Measurements from ENCODE around the gene EMB.
A peak's percentile ranks its signal among the peaks of the same experiment; 100 is the strongest.
"Not testable (repeated sequence)": the region's sequence is repeated elsewhere in the genome, so short reads cannot be mapped to it uniquely, and the experiment has no call there.

The EMB gene

DNA sequence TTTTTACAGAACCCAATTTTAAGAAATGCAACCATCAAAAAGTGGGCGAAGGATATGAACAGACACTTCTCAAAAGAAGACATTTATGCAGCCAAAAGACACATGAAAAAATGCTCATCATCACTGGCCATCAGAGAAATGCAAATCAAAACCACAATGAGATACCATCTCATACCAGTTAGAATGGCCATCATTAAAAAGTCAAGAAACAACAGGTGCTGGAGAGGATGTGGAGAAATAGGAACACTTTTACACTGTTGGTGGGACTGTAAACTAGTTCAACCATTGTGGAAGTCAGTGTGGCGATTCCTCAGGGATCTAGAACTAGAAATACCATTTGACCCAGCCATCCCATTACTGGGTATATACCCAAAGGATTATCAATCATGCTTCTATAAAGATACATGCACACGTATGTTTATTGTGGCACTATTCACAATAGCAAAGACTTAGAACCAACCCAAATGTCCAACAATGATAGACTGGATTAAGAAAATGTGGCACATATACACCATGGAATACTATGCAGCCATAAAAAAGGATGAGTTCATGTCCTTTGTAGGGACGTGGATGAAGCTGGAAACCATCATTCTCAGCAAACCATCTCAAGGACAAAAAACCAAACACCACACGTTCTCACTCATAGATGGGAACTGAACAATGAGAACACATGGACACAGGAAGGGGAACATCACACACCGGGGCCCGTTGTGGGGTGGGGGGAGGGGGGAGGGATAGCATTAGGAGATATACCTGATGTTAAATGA is 19.7 kb downstream of the EMB start:
- DNase-seq, result not testable (repeated sequence)

DNA sequence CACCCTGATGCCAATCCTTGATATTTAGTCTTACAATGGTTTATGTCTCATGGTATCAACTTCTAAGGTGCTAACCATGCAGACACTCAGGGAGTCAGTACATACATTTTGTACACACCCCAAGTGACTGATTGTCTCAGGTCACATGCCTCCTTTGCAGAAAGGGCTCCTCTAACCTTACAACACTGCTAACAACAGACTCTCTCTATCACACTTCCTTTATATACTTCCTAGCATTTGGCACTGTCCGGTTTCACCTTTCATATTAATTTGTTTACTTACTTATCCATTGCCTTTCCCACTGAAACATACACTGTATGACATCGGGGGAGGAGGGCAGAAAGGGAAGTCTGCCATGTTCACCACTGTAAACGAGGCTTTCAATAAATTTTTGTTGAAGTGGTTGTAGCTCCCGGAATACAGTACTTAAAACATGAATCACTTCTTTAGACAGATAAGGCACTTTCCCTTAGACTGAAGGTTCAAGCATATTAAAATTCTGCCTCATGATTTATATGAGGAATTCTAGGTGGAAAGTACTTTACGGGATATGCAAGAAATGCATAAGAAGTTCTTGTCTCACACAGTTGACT is 20.6 kb downstream of the EMB start:
- DNase-seq, result no peak

DNA sequence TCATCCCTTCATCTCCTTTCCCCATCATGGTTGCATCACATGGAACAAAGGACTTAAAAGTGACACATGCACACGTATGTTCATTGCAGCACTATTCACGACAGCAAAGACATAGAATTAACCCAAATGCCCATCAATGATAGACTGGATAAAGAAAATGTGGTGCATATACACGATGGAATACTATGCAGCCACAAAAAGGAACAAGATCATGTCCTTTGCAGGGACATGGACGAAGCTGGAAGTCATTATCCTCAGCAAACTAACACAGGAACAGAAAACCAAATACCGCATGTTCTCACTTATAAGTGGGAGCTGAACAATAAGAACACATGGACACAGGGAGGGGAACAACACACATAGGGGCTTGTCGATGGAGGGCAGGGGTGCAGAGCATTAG is 21.4 kb downstream of the EMB start:
- not testable (repeated sequence) for DNase-seq

DNA sequence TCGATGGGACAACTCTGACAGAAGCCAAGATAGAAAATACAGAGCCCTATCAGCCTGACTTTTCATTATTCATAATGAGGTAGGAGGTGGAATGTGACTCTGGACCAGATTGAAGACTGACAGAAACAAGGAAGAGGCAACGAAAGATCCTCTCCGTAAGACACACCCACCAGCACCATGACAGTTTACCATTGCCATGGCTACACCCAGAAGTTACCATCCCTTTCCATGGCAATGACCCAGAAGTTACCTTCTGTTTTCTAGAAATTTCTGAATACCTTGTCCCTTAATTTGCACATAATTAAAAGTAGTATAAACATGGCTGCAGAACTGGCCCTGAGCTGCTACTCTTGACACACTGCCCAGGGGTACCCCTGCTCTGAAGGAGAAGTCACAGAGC is 24.5 kb downstream of the EMB start:
- not testable (repeated sequence) for DNase-seq

DNA sequence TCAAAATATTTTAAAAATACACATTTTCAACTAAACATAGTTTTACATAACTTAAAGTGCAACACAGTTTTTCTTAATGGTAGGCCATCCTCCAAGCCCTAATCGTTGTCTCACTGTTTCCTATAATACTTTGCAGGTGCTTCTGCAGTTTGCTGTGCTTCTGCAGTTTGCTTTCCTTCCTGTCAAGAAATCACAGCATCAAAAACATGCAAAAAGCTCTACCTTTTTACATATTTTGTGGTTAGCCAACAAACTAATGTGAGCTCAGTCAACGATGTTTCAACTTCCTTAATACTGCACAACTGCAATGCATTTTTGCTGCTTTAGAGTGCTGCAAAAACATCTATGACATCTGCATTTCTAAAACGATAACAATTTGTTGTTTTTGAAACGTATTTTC is 25.2 kb downstream of the EMB start:
- no peak for DNase-seq

DNA sequence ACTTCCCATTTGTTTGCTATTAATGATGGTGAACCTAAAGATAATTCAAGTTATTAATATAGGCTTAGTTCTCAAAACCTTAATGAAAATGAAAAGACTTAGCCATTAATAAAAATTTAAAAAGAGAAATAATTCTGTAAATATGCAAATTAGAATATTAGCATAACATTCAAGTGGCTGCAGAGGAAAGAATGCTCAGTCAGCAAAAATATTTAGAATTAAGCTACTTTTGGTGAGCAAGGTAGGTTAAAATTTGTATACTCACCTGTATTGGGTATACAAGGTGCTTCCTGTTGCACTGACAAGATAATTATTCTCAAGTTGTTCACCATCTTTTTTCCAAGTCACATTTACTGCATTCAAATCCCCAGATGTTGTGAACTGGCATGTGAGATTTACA is 30.2 kb downstream of the EMB start:
- not testable (repeated sequence) for DNase-seq

DNA sequence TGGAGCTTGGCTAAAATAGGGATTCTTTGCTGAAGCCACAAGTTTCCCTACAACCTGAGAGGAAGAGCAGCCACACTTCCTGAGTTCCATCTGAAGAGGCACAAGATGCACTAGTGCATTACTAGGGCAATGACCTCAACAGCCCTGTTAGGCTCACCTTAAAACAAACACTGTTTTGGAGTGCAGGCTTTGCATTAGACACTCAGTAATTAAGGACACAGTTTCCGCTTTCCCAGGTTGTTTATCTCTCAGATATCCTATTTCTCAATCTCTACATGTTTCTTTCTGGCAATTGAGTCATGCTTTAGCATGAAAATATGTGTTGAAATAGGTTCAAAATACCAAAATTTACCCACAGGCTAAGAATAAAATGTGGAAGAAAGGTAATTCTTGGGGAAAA is 34.2 kb downstream of the EMB start:
- peak; percentile 2 for DNase-seq

DNA sequence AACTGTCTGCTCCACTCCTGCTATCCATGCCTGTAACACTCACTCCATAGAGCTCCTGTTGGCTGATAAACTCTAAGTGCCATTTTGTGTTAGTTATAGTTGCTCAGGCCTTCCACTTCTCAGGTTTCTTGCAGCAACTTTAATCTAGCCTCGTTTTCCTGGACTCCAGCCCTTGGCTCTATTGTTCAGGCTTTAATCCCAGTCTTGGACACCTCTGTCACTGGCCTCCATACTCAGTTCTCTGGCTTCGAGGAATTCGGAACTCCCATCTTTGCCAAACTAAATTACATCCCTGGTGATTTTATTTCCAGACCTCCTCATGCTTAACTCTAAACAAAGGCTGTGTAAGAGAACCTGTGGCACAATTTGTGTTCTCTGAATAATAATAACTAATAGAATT is 39.8 kb downstream of the EMB start:
- DNase-seq, result no peak

DNA sequence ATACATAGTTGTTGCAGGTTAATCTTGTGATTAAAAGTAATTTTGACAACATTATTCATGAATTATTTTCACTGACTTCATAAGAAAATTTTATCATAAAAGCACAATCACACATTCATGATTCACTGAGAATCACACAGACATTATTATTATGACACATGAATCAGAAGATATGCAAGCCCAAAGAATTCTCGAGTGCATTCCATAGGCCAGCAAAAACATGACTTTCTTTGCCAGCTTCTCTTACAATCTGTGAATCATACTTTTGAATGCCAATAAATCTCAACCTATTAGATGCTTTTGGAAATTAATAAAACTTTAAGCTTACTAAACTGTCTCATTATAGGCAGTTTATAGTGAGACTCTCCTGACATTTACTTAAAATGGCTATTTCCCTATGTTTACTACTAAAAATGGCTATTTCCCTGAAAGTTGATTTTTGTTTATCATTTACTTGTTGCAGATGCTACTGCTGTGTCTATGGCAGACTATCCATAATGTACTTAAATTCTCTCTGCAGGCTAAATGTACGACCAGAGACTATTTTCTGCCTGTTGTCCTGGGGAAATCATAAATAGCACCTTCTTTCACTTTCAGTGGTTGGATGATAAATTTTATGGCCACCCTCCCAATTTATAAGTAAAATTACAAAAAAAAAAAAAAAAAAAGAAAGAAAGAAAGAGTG is 47.0 kb downstream of the EMB start:
- DNase-seq, result not testable (repeated sequence)

DNA sequence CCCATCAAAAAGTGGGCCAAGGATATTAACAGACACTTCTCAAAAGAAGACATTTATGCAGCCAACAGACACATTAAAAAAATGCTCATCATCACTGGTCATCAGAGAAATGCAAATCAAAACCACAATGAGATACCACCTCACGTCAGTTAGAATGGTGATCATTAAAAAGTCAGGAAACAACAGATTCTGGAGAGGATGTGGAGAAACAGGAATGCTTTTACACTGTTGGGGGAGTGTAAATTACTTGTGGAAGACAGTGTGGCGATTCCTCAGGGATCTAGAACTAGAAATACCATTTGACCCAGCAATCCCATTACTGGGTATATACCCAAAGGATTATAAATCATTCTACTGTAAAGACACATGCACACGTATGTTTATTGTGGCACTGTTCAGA is 48.8 kb downstream of the EMB start:
- not testable (repeated sequence) for DNase-seq

DNA sequence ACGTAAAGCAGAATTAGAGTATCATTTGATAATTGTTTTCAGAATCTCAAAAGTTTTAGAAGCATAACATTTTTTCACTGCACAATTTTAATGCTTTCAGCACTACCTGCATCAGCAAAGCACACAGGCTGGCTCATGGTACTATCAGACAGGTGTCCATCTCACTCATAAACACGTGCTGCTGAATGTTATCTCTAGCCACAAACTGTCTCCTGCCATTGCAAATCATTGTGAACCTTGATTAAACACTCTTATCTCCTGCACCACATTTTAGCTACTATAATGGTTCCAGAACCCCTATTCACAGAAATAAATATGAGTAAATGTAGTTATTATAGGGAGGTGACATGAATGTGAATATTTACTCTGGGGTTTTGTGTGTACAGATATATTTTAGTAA is 56.7 kb downstream of the EMB start:
- DNase-seq, result not testable (repeated sequence)

DNA sequence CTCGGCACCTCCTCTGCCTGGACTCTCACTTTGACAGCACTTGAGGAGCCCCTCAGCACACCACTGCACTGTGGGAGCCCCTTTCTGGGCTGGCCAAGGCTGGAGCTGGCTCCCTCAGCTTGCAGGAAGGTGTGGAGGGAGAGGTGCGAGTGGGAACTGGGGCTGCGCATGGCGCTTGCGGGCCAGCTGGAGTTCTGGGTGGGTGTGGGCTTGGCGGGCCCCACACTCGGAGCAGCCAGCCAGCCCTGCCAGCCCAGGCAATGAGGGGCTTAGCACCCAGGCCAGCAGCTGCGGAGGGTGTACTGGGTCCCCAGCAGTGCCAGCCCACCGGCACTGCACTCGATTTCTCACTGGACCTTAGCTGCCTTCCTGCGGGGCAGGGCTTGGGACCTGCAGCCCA is 64.4 kb downstream of the EMB start:
- DNase-seq, result not testable (repeated sequence)

DNA sequence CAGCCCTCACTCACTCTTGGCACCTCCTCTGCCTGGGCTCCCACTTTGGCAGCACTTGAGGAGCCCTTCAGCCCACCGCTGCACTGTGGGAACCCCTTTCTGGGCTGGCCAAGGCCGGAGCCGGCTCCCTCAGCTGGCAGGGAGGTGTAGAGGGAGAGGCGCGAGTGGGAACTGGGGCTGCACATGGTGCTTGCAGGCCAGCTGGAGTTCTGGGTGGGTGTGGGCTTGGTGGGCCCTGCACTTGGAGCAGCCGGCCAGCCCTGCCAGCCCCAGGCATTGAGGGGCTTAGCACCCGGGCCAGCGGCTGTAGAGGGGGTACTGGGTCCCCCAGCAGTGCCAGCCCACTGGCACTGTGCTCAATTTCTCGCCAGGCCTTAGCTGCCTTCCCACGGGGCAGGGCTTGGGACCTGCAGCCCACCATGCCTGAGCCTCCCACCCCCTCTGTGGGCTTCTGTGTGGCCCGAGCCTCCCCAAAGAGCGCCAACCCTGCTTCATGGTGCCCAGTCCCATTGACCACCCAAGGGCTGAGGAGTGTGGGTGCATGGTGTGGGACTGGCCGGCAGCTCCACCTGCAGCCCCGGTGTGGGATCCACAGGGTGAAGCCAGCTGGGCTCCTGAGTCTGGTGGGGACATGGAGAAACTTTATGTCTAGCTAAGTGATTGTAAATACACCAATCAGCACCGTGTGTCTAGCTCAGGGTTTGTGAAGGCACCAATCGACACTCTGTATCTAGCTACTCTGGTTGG is 71.6 kb downstream of the EMB start:
- not testable (repeated sequence) for DNase-seq

DNA sequence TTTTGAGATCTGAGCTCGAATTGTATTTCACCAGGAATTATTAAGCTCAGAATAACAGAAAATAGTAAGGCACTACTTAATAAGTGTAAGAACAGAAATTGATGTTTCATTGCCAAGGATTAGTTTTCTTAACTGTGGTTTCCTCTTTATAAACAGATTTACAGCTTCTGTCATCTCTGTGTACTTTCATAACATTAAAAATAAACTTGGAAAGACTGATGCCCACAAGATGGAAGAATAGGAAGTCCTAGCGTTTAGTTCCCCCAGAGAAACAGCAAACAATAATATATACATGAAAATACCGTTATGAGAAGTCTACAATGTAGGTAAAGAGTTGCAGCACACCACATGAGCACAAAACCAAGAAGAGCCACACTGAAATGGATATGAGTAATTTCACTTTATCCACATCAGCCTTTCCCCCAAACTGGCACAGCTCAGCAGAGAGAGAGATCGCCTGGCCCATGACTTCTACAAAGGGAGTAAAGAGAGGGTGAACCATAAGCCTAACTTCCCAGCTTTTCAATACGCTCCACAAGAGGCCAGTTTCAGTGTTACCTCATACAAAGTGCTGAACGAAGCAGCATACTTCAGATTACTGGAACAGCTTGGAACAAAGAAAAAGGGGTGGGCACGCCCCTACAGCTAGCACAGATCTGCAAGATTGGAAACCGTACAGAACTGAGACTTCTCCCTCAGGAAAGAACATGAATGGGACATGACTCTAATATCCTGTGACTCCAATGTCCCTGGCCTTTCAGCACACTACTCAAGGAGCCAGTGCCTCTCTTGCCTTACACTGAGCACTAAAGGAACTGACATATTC is 75.4 kb downstream of the EMB start:
- no peak for DNase-seq

DNA sequence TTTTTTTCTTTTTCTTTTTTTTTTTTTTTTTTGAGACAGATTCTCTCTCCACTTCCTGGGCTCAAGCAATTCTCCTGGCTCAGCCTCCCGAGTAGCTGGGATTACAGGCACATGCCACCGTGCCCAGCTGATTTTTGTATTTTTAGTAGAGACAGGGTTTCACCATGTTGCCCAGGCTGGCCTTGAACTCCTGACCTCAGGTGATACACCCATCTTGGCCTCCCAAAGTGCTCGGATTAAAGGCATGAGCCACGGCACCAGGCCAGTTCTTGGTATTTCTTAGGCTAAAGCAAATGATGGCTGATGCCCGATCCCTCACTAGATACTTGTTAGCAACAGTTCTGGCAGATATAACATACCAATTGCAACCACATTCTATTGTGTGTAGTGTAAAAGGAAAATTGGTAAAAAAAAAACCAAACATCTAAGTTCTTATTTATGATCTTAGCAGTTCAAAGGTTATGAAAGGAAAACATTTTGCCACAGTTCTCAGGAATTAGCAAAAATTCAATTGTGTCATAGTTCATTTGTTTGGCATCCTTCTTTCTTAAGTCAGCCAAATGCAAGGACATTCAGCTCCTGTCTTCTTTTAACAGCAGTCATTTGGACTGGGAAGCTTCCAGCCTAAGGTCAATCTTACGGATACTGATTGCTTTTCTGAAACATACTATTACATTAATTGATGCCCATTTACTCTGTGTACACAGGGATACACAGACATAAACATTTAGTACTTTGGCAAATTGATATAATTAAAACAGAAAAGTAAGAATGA is 76.4 kb downstream of the EMB start:
- DNase-seq, result not testable (repeated sequence)

DNA sequence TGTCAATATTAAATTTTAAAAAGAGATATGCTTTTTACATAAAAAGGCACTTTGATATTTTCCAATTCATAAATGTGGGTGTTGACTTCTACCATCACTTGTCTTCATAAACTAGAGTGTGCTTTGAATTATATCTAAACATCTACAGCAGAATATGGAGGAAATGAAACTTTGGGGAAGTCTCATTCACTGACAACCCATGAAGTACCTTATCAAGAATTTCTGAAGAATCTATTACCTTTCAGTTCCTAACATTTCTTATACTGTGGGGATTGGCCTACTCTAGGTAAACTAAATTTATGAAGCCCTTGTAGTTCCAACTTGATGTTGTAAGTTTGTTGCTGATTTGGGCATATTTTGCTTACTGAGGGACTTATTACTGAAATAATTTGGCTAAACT is 81.9 kb downstream of the EMB start:
- no peak for DNase-seq

DNA sequence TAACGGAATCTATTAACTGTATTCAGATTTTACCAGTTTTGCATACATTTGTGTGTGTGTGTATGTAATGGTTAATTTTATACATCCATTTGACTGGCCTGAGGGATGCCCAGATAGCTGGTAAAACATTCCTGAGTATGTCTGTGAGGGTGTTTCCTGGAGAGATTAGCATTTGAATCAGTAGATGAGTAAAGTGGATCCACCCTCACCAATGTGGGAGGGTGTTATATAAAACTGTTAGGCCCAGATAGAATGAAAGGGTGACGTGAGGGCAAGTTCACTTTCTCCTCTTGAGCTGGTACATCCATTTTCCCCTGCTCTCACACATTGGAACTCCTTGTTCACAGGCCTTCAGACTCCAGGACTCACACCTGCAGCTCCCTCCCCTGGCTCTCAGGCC is 88.7 kb downstream of the EMB start:
- DNase-seq, result no peak
